ENCODE measurements around the gene UGT1A8. TPM values are rescaled to one million over a fixed set of nuclear protein-coding genes. Genes with fewer than 3 reads are reported as not detected.

UGT1A8 gene
- total RNA-seq, 1 donor from 2014 or later = not detected

DNA sequence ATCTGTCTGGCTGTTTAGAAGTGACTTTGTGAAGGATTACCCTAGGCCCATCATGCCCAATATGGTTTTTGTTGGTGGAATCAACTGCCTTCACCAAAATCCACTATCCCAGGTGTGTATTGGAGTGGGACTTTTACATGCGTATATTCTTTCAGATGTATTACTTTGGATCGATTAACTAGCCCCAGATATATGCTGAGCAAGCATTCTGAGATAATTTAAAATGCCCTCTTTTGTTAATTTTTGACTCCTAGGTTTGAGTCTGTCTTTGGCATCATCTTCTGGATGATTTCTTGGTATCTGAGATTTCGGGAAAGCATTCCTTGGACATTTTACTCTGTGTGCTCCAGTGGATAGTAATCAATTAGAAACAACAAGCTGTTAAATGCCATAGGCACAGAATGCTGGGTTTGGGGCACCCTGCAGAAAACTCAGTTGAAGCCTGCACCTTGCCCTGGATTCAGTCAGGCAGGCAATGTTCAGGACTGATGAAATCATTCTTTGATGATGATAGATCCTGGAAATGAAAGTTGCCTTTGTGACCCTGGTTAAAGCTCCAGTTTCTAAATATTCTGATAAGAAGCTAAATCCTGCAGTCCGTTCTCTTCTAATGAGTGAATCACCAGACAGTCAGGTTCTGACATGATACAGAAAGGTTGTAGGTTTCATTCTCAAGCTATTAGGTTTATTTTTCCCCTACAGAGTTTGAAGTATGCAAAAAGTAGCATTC, 143.8 kb downstream of the UGT1A8 start:
- H3K9me3 Mint-ChIP-seq = no peaks in the 10 kb centered on the region
- peaks cover 10% of the 10 kb centered on the region for H3K27me3 Mint-ChIP-seq
- H3K36me3 Mint-ChIP-seq (ENCODE audit: low read depth) = no peaks in the 10 kb centered on the region
- H3K4me3 Mint-ChIP-seq = no peak overlapping the region
- H3K27ac Mint-ChIP-seq = no peak overlapping the region
- H3K4me1 Mint-ChIP-seq = peaks cover 3% of the 10 kb centered on the region
- intact Hi-C loops (cut with micrococcal nuclease) = no loop called here
- no peak for DNase-seq

DNA sequence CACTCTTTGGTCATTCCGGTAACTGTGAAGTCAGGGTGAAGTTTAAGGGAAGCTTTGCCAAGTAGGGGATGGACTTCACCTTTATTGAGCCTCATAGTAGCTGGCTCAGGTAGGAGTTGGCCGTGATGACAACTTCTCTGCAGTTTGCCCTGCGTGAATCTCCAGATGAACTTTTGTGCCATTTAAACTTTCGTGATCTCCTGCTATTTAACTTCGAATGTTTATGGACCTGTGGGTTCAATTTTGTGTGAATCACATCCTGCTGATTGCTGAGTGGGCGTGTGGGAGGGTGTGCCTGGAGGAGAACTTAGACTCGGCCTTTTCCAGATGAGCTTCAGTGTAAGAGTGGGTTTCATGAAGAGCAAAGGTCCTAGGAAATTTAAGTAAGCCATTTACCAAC, 146.8 kb downstream of the UGT1A8 start:
- H3K36me3 Mint-ChIP-seq (ENCODE audit: low read depth) = no peaks in the 10 kb centered on the region
- intact Hi-C loops (cut with micrococcal nuclease) = no loop called here
- no peak overlapping the region for H3K4me3 Mint-ChIP-seq
- no peak overlapping the region for H3K27ac Mint-ChIP-seq
- DNase-seq = no peak
- peaks cover 3% of the 10 kb centered on the region for H3K4me1 Mint-ChIP-seq
- peaks cover 12% of the 10 kb centered on the region for H3K27me3 Mint-ChIP-seq
- no peaks in the 10 kb centered on the region for H3K9me3 Mint-ChIP-seq

GRCh38 chr2:233764761-233765160, 147.3 kb downstream of the UGT1A8 start:
- Mint-ChIP-seq H3K27me3 (peaks cover 12% of the 10 kb centered on the region), H3K36me3 (ENCODE audit: low read depth) (no peaks in the 10 kb centered on the region), H3K4me3 (no peak overlapping the region), H3K4me1 (peaks cover 3% of the 10 kb centered on the region), H3K9me3 (no peaks in the 10 kb centered on the region), H3K27ac (no peak overlapping the region)
- no peak for DNase-seq
- intact Hi-C loops (cut with micrococcal nuclease) = no loop called here

- DNase-seq = no peak
- Mint-ChIP-seq H3K36me3 (ENCODE audit: low read depth) (no peaks in the 10 kb centered on the region), H3K27ac (no peak overlapping the region), H3K4me1 (peaks cover 3% of the 10 kb centered on the region), H3K27me3 (peaks cover 12% of the 10 kb centered on the region), H3K9me3 (no peaks in the 10 kb centered on the region), H3K4me3 (no peak overlapping the region)
- intact Hi-C loops (cut with micrococcal nuclease) = no loop called here
Observed at GRCh38 chr2:233766416-233766815, 149.0 kb downstream of the UGT1A8 start.

- H3K4me3 Mint-ChIP-seq = no peak overlapping the region
Observed at GRCh38 chr2:233768076-233768475, 150.6 kb downstream of the UGT1A8 start.

GRCh38 chr2:233769260-233769659, 151.8 kb downstream of the UGT1A8 start:
- no peaks in the 10 kb centered on the region for H3K36me3 Mint-ChIP-seq (ENCODE audit: low read depth)
- no peak for DNase-seq
- H3K9me3 Mint-ChIP-seq = no peaks in the 10 kb centered on the region
- intact Hi-C loops (cut with micrococcal nuclease) = no loop called here
- H3K27me3 Mint-ChIP-seq = peaks cover 7% of the 10 kb centered on the region
- peaks cover 3% of the 10 kb centered on the region for H3K4me1 Mint-ChIP-seq
- no peak overlapping the region for H3K4me3 Mint-ChIP-seq
- H3K27ac Mint-ChIP-seq = no peak overlapping the region

More at GRCh38 chr2:233768076-233768475, 150.6 kb downstream of the UGT1A8 start:
- H3K4me1 Mint-ChIP-seq = peaks cover 3% of the 10 kb centered on the region
- no peaks in the 10 kb centered on the region for H3K9me3 Mint-ChIP-seq
- no peaks in the 10 kb centered on the region for H3K36me3 Mint-ChIP-seq (ENCODE audit: low read depth)
- H3K27ac Mint-ChIP-seq = no peak overlapping the region
- H3K27me3 Mint-ChIP-seq = peaks cover 12% of the 10 kb centered on the region
- DNase-seq = no peak
- intact Hi-C loops (cut with micrococcal nuclease) = no loop called here

- no peak for DNase-seq
- H3K4me1 Mint-ChIP-seq = no peaks in the 10 kb centered on the region
- peaks cover 11% of the 10 kb centered on the region for H3K9me3 Mint-ChIP-seq
- no peak overlapping the region for H3K4me3 Mint-ChIP-seq
- no peaks in the 10 kb centered on the region for H3K36me3 Mint-ChIP-seq (ENCODE audit: low read depth)
- peaks cover 2% of the 10 kb centered on the region for H3K27me3 Mint-ChIP-seq
- no peak overlapping the region for H3K27ac Mint-ChIP-seq
- intact Hi-C loops (cut with micrococcal nuclease) = no loop called here
Observed at GRCh38 chr2:233772153-233772552, 154.7 kb downstream of the UGT1A8 start.

DNA sequence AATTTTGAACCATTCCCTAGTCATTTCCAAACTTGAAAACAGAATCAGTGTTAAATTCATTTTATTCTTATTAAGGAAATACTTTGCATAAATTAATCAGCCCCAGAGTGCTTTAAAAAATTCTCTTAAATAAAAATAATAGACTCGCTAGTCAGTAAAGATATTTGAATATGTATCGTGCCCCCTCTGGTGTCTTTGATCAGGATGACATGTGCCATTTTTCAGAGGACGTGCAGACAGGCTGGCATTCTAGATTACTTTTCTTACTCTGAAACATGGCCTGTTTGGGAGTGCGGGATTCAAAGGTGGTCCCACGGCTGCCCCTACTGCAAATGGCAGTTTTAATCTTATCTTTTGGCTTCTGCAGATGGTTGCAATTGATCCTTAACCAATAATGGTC, 155.2 kb downstream of the UGT1A8 start:
- Mint-ChIP-seq H3K27ac (no peak overlapping the region), H3K4me1 (no peaks in the 10 kb centered on the region), H3K9me3 (peaks cover 11% of the 10 kb centered on the region), H3K27me3 (peaks cover 2% of the 10 kb centered on the region), H3K4me3 (no peak overlapping the region), H3K36me3 (ENCODE audit: low read depth) (no peaks in the 10 kb centered on the region)
- DNase-seq = no peak
- intact Hi-C loops (cut with micrococcal nuclease) = no loop called here

- Mint-ChIP-seq H3K9me3 (peaks cover 16% of the 10 kb centered on the region), H3K4me1 (no peaks in the 10 kb centered on the region), H3K36me3 (ENCODE audit: low read depth) (no peaks in the 10 kb centered on the region), H3K27ac (no peak overlapping the region), H3K4me3 (no peak overlapping the region), H3K27me3 (no peaks in the 10 kb centered on the region)
- DNase-seq = no peak
- intact Hi-C loops (cut with micrococcal nuclease) = no loop called here
Observed at GRCh38 chr2:233773854-233774253, 156.4 kb downstream of the UGT1A8 start.

- intact Hi-C loops (cut with micrococcal nuclease) = no loop called here
Observed at GRCh38 chr2:233775414-233775813, 158.0 kb downstream of the UGT1A8 start.

GRCh38 chr2:233778030-233778429, 160.6 kb downstream of the UGT1A8 start, which contains the start of gene MROH2A:
MROH2A (plus strand) TSS chr2:233778330; CDS start chr2:233779359, 1,029 bp downstream.
- no peak for DNase-seq
- H3K9me3 Mint-ChIP-seq = peaks cover 16% of the 10 kb centered on the region
- H3K4me3 Mint-ChIP-seq = no peak within 1 kb of the TSS
- H3K36me3 Mint-ChIP-seq (ENCODE audit: low read depth) = no peaks in the 10 kb centered on the region
- no peak within 1 kb of the TSS for H3K27ac Mint-ChIP-seq
- intact Hi-C loops (cut with micrococcal nuclease) = no loop called here
- H3K4me1 Mint-ChIP-seq = no peaks in the 10 kb centered on the region
- H3K27me3 Mint-ChIP-seq = peaks cover 10% of the 10 kb centered on the region

More at GRCh38 chr2:233775414-233775813, 158.0 kb downstream of the UGT1A8 start:
- Mint-ChIP-seq H3K27ac (no peak overlapping the region), H3K27me3 (no peaks in the 10 kb centered on the region), H3K9me3 (peaks cover 16% of the 10 kb centered on the region), H3K4me3 (no peak overlapping the region), H3K4me1 (no peaks in the 10 kb centered on the region), H3K36me3 (ENCODE audit: low read depth) (no peaks in the 10 kb centered on the region)
- DNase-seq = no peak

DNA sequence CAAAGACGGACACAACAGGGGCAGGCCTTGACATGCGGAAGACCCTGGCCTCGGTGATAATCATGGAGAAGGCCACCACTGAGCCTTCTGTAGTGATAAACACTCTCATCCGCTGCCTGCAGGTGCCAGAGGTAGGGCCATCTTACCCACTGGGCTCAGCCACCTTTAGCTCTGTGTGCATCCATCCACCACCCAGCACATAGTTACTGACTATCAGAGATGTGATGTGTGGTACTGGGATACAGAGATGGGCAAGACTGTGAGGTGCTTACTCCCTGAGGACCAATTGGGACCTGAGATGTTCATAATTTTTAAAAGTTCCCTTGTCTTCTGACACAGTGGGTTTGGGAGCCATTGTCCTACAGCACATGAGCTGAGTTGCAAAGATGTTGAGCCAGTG, 162.3 kb downstream of the UGT1A8 start:
- H3K4me1 Mint-ChIP-seq = no peaks in the 10 kb centered on the region
- peaks cover 10% of the 10 kb centered on the region for H3K27me3 Mint-ChIP-seq
- H3K27ac Mint-ChIP-seq = no peak overlapping the region
- H3K36me3 Mint-ChIP-seq (ENCODE audit: low read depth) = no peaks in the 10 kb centered on the region
- no peak for DNase-seq
- intact Hi-C loops (cut with micrococcal nuclease) = no loop called here
- H3K4me3 Mint-ChIP-seq = no peak overlapping the region
- H3K9me3 Mint-ChIP-seq = peaks cover 16% of the 10 kb centered on the region

DNA sequence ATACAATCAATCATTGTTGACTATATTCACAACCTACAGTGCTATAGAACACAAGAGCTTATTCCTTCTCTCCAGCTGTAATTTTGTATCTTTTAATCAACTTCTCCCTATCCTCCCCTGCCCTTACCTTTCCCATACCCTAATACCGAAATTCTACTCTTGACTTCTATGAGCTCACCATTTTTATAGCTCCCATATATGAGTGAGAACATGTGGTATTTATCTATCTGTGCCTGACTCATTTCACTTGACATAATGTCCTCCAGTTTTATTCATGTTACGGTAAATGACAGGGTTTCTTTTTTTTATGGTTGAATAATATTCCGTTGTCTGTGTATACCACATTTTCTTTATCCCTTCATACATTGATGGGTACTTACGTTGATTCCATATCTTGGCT, 163.3 kb downstream of the UGT1A8 start:
- Mint-ChIP-seq H3K4me3 (no peak overlapping the region), H3K4me1 (no peaks in the 10 kb centered on the region), H3K9me3 (peaks cover 12% of the 10 kb centered on the region), H3K36me3 (ENCODE audit: low read depth) (no peaks in the 10 kb centered on the region), H3K27ac (no peak overlapping the region), H3K27me3 (peaks cover 10% of the 10 kb centered on the region)
- intact Hi-C loops (cut with micrococcal nuclease) = no loop called here
- DNase-seq = no peak

DNA sequence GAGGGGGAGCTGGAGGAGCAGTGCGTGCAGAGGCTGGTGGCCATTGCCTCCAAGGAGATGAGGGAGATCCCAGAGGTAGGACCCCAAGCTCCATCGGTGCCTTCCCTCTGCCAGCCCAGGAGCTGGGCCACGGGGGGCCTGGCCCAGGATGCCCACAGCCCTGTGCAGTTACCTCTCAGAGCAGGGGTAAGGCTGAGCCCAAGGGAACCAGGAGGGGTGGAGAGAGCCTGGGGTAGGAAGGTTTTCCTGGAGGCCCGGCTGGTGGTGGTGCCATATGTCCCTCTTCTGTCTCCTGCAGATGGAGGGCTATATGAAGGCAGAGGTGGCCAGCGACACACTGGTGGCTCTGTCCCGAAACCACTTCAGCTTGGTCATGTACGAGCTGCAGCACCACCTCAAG, 172.1 kb downstream of the UGT1A8 start:
- Mint-ChIP-seq H3K9me3 (no peaks in the 10 kb centered on the region), H3K27ac (no peak overlapping the region), H3K36me3 (ENCODE audit: low read depth) (no peaks in the 10 kb centered on the region), H3K27me3 (no peaks in the 10 kb centered on the region), H3K4me3 (no peak overlapping the region), H3K4me1 (no peaks in the 10 kb centered on the region)
- intact Hi-C loops (cut with micrococcal nuclease) = no loop called here
- no peak for DNase-seq
